ENCODE data around the gene CLDN22. TPM values are rescaled to one million over a fixed set of nuclear protein-coding genes. Genes with fewer than 3 reads are reported as not detected.

The CLDN22 gene
- total and polyA plus RNA-seq, 9 of the 15 experiments (the other 6 are each of a cell fraction or from before 2014, with no cell fraction given) = 0.21 TPM; not detected in 8

DNA sequence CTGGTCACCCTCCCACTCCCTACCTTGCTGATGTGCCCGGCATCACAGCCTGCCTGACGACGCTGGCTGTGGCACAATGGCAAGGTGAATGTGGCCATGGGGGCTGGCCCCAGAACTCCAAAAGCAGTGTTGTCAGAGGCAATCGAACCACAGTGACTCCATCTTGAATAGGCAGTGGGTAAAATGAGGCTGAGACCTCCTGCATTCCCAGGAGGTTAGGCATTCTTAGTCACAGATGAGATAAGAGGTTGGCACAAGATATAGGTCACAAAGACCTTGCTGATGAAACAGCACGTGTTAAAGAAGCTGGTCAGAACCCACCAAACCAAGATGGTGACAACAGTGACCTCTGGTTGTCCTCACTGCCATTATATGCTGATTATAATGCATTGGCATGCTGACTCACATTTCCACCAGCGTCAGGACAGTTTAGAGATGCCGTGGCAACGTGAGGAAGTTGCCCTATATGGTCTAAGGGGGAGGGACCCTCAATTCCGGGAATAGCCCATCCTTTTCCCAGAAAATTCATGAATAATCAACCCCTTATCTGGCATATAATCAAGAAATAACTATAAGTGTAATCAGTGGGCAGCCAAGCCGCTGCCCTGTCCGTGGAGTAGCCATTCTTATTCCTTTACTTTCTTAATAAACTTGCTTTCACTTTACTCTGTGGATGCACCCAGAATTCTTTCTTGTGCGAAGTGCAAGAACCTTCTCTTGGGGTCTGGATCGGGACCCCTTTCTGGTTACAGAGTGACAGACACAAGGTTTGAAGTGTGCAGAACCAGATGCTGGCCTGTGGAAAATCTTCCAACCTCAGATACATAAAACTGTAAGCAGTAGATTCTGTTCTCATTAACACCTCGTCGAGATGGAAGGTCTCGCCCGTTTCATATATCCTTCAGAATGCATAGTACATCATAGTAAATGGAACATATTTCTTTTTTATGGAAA lies 28.9 kb upstream of the CLDN22 start (continued):
- TF ChIP-seq, protein P1, sequence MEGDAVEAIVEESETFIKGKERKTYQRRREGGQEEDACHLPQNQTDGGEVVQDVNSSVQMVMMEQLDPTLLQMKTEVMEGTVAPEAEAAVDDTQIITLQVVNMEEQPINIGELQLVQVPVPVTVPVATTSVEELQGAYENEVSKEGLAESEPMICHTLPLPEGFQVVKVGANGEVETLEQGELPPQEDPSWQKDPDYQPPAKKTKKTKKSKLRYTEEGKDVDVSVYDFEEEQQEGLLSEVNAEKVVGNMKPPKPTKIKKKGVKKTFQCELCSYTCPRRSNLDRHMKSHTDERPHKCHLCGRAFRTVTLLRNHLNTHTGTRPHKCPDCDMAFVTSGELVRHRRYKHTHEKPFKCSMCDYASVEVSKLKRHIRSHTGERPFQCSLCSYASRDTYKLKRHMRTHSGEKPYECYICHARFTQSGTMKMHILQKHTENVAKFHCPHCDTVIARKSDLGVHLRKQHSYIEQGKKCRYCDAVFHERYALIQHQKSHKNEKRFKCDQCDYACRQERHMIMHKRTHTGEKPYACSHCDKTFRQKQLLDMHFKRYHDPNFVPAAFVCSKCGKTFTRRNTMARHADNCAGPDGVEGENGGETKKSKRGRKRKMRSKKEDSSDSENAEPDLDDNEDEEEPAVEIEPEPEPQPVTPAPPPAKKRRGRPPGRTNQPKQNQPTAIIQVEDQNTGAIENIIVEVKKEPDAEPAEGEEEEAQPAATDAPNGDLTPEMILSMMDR (IDR thresholded peaks at IDR 0.05 in 2 of 3, conservative IDR thresholded peaks at IDR 0.05 in 1 of 3; ENCODE audit: insufficient read depth in 2 of 3, low read depth in 1 of 3, low read length in 3 of 3) = no peak
- peak; percentile 84 for TF ChIP-seq BHLHE40 (IDR thresholded peaks at IDR 0.05; ENCODE audit: low read length)
- TF ChIP-seq, protein P2, sequence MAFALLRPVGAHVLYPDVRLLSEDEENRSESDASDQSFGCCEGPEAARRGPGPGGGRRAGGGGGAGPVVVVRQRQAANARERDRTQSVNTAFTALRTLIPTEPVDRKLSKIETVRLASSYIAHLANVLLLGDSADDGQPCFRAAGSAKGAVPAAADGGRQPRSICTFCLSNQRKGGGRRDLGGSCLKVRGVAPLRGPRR (CRISPR knock-in tag; IDR thresholded peaks at IDR 0.05) = peak; percentile 98; the same call in 1 of the 2 replicates
- TF ChIP-seq ZNF589 (CRISPR knock-in tag; IDR thresholded peaks at IDR 0.05; ENCODE audit: low read depth) = peak; percentile 100
- TF ChIP-seq ARHGAP35 (IDR thresholded peaks at IDR 0.05; ENCODE audit: partially characterized antibody) = no peak
- TF ChIP-seq MBD2 (IDR thresholded peaks at IDR 0.05; ENCODE audit: borderline replicate concordance, low read depth) = 0 out of 2 replicates have a peak, but pooled peaks have one; percentile 5
- TF ChIP-seq FOXM1 (IDR thresholded peaks at IDR 0.05; ENCODE audit: low read depth) = no peak
- no peak for TF ChIP-seq FOXM1 (CRISPR knock-in tag; IDR thresholded peaks at IDR 0.05; ENCODE audit: low read depth)
- TF ChIP-seq, protein P3, sequence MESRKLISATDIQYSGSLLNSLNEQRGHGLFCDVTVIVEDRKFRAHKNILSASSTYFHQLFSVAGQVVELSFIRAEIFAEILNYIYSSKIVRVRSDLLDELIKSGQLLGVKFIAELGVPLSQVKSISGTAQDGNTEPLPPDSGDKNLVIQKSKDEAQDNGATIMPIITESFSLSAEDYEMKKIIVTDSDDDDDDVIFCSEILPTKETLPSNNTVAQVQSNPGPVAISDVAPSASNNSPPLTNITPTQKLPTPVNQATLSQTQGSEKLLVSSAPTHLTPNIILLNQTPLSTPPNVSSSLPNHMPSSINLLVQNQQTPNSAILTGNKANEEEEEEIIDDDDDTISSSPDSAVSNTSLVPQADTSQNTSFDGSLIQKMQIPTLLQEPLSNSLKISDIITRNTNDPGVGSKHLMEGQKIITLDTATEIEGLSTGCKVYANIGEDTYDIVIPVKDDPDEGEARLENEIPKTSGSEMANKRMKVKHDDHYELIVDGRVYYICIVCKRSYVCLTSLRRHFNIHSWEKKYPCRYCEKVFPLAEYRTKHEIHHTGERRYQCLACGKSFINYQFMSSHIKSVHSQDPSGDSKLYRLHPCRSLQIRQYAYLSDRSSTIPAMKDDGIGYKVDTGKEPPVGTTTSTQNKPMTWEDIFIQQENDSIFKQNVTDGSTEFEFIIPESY (CRISPR knock-in tag; IDR thresholded peaks at IDR 0.05) = no peak
- no peak for TF ChIP-seq CCAR2 (IDR thresholded peaks at IDR 0.05; ENCODE audit: low read depth, low read length)
- TF ChIP-seq, protein P4, sequence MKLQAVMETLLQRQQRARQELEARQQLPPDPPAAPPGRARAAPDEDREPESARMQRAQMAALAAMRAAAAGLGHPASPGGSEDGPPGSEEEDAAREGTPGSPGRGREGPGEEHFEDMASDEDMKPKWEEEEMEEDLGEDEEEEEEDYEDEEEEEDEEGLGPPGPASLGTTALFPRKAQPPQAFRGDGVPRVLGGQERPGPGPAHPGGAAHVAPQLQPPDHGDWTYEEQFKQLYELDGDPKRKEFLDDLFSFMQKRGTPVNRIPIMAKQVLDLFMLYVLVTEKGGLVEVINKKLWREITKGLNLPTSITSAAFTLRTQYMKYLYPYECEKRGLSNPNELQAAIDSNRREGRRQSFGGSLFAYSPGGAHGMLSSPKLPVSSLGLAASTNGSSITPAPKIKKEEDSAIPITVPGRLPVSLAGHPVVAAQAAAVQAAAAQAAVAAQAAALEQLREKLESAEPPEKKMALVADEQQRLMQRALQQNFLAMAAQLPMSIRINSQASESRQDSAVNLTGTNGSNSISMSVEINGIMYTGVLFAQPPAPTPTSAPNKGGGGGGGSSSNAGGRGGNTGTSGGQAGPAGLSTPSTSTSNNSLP (IDR thresholded peaks at IDR 0.05; ENCODE audit: borderline replicate concordance, low read depth, low read length) = no peak
- peak; percentile 99 for TF ChIP-seq GABPB2 (CRISPR knock-in tag; conservative IDR thresholded peaks at IDR 0.05)
- TF ChIP-seq, protein P5, sequence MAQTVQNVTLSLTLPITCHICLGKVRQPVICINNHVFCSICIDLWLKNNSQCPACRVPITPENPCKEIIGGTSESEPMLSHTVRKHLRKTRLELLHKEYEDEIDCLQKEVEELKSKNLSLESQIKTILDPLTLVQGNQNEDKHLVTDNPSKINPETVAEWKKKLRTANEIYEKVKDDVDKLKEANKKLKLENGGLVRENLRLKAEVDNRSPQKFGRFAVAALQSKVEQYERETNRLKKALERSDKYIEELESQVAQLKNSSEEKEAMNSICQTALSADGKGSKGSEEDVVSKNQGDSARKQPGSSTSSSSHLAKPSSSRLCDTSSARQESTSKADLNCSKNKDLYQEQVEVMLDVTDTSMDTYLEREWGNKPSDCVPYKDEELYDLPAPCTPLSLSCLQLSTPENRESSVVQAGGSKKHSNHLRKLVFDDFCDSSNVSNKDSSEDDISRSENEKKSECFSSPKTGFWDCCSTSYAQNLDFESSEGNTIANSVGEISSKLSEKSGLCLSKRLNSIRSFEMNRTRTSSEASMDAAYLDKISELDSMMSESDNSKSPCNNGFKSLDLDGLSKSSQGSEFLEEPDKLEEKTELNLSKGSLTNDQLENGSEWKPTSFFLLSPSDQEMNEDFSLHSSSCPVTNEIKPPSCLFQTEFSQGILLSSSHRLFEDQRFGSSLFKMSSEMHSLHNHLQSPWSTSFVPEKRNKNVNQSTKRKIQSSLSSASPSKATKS (CRISPR knock-in tag; IDR thresholded peaks at IDR 0.05) = peak; percentile 94
- no peak for TF ChIP-seq NR1H2 (CRISPR knock-in tag; IDR thresholded peaks at IDR 0.05)
- peak; percentile 100 for TF ChIP-seq ZNF766 (CRISPR knock-in tag; conservative IDR thresholded peaks at IDR 0.05)
- 0 out of 2 replicates have a peak, but pooled peaks have one; percentile 69 for TF ChIP-seq GATAD2A (IDR thresholded peaks at IDR 0.05)

Measured in K562 (cell line).